ENCODE data around the gene CYP2D6.

Gene CYP2D6

GRCh38 chr22:42079319-42080251, 51.0 kb downstream of the CYP2D6 start, which contains the start of gene SMDT1:
Gene SMDT1, plus strand, starts transcription at chr22:42079700. Its CDS starts 69 bp downstream, at chr22:42079769.
- DNase-seq = peak; percentile 98

- no peak for DNase-seq
Measured at GRCh38 chr22:42078469-42079318, 51.9 kb downstream of the CYP2D6 start.

GRCh38 chr22:42077486-42078125, 53.0 kb downstream of the CYP2D6 start:
- peak; percentile 17 for DNase-seq

GRCh38 chr22:42076764-42077485, 53.7 kb downstream of the CYP2D6 start:
- no peak for DNase-seq
